ENCODE measurements around the gene CHRNB1.

GRCh38 chr17:7475764-7476422, 31.0 kb downstream of the CHRNB1 start:
- TF ChIP-seq YY1 (tag by site-specific recombination; IDR thresholded peaks at IDR 0.05), result no peak
- no peak for TF ChIP-seq CTCF (tag by site-specific recombination; IDR thresholded peaks at IDR 0.05)
- TF ChIP-seq ZNF449 (tag by site-specific recombination; IDR thresholded peaks at IDR 0.05), result no peak
- no peak for TF ChIP-seq EGR2 (tag by site-specific recombination; IDR thresholded peaks at IDR 0.05; ENCODE audit: low read depth)
- TF ChIP-seq ZNF146 (tag by site-specific recombination; IDR thresholded peaks at IDR 0.05), result no peak
- TF ChIP-seq ZNF132 (tag by site-specific recombination; IDR thresholded peaks at IDR 0.05; ENCODE audit: borderline replicate concordance), result no peak
- no peak for TF ChIP-seq ZNF664 (tag by site-specific recombination; IDR thresholded peaks at IDR 0.05)
- TF ChIP-seq ZNF560 (tag by site-specific recombination; IDR thresholded peaks at IDR 0.05; ENCODE audit: borderline replicate concordance), result no peak
- TF ChIP-seq ZNF777 (tag by site-specific recombination; IDR thresholded peaks at IDR 0.05; ENCODE audit: borderline replicate concordance), result no peak
- TF ChIP-seq ATF2 (tag by site-specific recombination; IDR thresholded peaks at IDR 0.05; ENCODE audit: low read depth), result no peak
- TF ChIP-seq ZNF701 (tag by site-specific recombination; IDR thresholded peaks at IDR 0.05), result no peak
